ENCODE measurements around the gene ACTR6.

ACTR6 gene

DNA sequence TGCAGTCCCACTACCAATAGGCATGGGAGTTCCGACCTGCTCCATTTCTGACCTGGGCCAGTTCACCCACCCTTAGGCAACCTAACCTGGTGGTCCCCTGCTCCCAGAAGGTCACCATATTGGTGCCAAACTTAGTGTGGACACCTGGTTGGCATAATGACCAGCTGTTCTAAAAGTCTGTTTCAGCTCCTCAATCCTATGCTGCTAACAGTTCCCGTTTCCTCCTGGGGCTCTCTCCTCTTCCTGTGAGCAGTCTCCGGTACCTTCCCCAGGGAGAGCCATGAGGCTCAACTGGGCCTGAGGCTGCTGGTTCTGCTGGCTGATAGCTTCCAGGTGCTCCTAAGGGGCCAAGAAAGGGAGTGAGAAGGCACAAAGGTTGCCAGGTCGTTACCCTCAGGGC, 42.1 kb upstream of the ACTR6 start:
- TF ChIP-seq, protein P1, sequence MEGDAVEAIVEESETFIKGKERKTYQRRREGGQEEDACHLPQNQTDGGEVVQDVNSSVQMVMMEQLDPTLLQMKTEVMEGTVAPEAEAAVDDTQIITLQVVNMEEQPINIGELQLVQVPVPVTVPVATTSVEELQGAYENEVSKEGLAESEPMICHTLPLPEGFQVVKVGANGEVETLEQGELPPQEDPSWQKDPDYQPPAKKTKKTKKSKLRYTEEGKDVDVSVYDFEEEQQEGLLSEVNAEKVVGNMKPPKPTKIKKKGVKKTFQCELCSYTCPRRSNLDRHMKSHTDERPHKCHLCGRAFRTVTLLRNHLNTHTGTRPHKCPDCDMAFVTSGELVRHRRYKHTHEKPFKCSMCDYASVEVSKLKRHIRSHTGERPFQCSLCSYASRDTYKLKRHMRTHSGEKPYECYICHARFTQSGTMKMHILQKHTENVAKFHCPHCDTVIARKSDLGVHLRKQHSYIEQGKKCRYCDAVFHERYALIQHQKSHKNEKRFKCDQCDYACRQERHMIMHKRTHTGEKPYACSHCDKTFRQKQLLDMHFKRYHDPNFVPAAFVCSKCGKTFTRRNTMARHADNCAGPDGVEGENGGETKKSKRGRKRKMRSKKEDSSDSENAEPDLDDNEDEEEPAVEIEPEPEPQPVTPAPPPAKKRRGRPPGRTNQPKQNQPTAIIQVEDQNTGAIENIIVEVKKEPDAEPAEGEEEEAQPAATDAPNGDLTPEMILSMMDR (IDR thresholded peaks at IDR 0.05; ENCODE audit: low read depth, low read length), result no peak
- no peak for DNase-seq (ENCODE audit: extremely low read depth, low read depth)

DNA sequence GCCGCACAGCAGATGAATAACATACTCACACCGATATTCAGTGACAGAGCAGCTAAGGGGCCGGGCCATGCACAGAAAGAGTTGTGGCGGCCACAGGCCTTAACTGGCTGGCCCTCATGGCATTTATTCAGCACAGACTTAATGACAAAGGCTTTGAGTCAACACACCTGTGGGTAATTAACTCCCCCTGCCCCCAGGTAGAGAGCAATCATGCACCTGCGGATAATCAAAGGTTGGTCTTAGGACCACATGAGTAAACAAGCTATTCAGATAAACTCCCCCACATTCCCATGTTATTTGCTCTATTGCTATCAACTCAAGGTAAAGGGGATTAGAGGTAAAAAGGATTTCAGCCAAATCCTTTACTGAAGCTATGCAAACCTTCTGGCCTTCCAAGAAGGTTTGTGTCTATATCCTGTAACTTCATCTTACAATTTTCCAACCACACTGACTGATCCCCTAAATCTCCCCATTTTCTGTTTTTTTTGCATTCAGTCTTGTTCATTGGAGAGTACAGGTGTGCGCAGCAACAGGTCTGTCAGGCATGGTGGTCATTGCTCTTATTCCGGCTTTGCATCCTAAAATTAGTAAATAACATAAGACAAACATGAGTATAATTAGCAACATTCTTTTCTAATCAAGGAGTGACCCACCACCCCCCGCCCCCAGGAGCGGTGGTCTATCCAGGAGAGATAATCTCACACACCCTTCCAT, 41.1 kb upstream of the ACTR6 start:
- DNase-seq (ENCODE audit: extremely low read depth, low read depth), result no peak
- TF ChIP-seq, protein P1 (IDR thresholded peaks at IDR 0.05; ENCODE audit: low read depth, low read length), result no peak

DNA sequence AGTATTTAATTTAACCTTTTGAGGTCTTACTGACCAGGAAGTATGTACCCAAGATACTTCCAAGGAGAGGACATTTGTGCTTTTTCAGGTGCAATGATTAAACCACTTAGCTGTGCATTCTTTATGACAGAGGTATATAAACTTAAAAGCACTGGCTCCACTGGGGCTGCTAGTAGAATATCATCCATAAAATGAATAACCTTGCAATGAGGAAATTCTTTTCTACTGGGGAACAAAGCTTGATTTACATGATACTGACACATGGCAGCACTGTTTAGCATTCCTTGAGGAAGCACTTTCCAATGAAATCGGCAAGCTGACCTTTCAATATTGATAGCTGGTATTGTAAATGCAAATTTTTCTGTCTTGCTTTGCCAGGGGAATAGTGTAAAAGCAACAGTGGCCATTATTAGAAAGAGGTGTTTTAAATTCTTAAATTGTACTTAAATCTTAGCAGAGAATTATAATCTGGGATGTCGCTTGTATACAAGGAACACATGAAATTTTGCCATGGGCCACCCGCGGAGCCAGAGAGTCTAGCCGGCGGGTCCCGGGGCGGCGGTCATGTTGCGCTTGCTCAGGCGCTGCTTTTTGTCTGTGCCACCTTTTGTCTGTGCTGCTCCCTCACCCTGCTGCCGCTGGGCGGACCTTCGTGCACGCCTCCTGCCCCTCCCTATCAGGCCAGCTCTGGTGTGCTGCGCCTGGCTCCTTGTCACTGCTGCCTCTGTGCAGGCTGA, 37.0 kb upstream of the ACTR6 start:
- TF ChIP-seq, protein P1 (IDR thresholded peaks at IDR 0.05; ENCODE audit: low read depth, low read length), result no peak; the same call in 1 of the 2 replicates
- DNase-seq (ENCODE audit: extremely low read depth, low read depth), result no peak

DNA sequence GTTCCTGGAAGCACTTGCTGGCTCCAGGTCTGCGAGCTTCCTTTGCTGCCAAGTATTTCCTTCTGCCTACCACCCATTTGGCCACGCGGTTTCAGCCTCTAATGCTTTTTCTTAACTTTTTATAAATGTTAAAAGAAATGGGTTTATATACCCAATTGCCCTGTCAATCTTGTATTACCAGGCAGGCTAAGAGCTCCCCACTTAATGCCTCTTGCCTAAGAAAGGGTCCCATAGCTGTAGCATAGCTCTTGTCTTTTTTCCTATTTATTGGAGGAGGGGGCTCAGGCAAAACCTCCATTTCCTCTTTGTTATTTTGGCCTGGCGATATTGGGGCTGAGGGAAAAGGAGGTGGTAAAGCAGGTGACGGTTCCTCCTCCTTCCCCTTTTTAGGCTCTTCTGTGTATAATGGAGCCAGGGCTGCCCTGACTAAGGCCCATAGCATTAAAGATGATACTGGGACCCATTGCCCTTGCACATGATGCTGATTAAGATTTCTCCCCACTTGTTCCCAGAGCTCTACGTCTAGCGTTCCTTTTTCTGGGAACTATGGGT, 36.4 kb upstream of the ACTR6 start:
- TF ChIP-seq, protein P1 (IDR thresholded peaks at IDR 0.05; ENCODE audit: low read depth, low read length), result no peak
- no peak for DNase-seq (ENCODE audit: extremely low read depth, low read depth)

DNA sequence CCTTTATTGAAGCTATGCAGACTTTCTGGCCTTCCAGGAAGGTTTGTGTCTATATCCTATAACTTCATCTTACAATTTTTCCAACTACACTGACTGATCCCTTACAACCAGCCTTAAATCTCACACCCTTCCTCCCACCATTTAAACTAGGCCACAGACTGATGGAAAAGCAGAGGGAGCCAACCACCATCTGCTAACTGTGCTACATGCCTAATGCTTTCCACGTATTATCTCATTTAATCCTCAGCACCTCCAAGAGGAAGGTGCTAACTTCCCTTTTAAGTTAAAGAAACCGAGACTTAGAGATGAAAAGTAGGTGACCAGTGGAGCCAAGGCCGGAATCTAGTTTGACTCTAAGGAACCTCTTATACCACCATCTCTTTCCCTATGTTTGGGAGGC, 35.3 kb upstream of the ACTR6 start:
- TF ChIP-seq, protein P1 (IDR thresholded peaks at IDR 0.05; ENCODE audit: low read depth, low read length), result no peak
- no peak for DNase-seq (ENCODE audit: extremely low read depth, low read depth)

DNA sequence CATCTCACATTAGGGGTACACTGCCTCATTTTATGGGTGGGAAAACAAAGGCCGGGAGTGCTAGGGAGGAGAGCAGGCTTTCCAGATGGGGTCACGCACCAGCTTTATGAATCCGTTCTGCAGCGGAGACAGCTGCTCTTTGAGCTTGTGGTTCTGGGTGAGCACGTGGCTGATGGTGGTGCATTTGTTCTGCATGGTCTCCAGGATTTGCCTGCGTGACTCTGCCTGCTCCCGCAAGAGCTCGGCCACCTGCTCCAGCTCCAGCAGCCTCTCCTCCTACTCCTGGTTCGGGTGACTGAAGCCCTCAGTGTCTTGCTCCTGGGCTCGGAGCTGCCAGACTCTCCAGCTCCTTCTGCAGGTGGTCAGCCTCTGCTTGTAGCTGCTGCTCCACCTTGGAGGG, 34.4 kb upstream of the ACTR6 start:
- TF ChIP-seq, protein P1 (IDR thresholded peaks at IDR 0.05; ENCODE audit: low read depth, low read length), result no peak
- no peak for DNase-seq (ENCODE audit: extremely low read depth, low read depth)

DNA sequence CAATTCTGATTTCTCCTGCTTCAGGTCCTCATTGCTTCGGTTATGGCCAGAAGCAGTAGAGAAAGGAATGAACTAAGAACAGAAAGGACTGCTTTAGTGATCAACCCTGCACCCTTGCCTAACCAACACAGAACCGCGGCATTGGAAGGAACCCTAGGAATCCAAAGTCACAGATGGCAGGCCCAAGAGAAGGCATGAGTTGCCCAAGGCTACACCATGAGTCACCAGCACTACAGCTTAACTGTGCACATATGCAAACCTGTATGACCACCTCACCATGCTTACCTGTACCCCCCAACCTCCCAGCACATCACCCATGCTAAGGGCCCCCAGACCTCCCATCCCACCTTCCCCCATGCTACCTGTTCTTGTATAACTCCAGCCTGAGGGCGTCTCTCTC, 32.1 kb upstream of the ACTR6 start:
- no peak for DNase-seq (ENCODE audit: extremely low read depth, low read depth)
- TF ChIP-seq, protein P1 (IDR thresholded peaks at IDR 0.05; ENCODE audit: low read depth, low read length), result no peak

All from AG09319 (cell line).